ENCODE measurements around the gene AP5S1. TPM values are rescaled to one million over a fixed set of nuclear protein-coding genes. Genes with fewer than 3 reads are reported as not detected.

The AP5S1 gene
- polyA plus RNA-seq, 3 donors: 6.6 to 10.8 (median 8.6) TPM

DNA sequence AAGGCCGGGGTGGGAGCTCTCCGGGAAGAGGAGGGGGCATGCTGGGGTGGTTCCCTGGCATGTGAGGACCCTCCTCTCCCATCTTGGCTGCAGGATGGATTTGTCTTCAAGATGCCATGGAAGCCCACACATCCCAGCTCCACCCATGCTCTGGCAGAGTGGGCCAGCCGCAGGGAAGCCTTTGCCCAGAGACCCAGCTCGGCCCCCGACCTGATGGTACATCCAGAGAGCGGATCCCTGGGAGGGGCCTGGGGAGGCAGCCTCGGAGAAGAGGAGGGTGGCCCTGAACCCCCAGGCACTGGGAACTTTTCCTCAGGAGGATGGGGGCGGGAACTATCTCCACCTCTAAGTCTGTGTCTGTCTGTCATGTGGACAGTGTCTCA lies 19.5 kb upstream of the AP5S1 start:
- WGBS (ENCODE audit: insufficient coverage): 99% methylated on average over 5 of the region's 8 CpGs
- no peaks in the 10 kb centered on the region for H3K27me3 ChIP-seq (ENCODE audit: control insufficient read depth in 2 of 2, insufficient read depth in 2 of 2, low read length in 2 of 2)
- no peaks in the 10 kb centered on the region for H3K9me3 ChIP-seq (replicated peaks in 1 of 2; ENCODE audit: control insufficient read depth in 1 of 2, insufficient read depth in 1 of 2, low read length in 2 of 2)
- H3K9ac ChIP-seq (ENCODE audit: insufficient read depth, low read length, poor library complexity, severe bottlenecking): no peak overlapping the region
- no peak overlapping the region for H3K4me3 Mint-ChIP-seq
- peaks cover 10 to 62% of the 10 kb centered on the region in 2 donors for H3K36me3 ChIP-seq (replicated peaks in 1 of 2; ENCODE audit: control insufficient read depth in 1 of 2, insufficient read depth in 2 of 2, low read length in 2 of 2)
- no peak overlapping the region for H3K4me2 ChIP-seq (replicated peaks; ENCODE audit: extremely low read depth, low read length, poor library complexity, severe bottlenecking)
- TF ChIP-seq, protein P1, sequence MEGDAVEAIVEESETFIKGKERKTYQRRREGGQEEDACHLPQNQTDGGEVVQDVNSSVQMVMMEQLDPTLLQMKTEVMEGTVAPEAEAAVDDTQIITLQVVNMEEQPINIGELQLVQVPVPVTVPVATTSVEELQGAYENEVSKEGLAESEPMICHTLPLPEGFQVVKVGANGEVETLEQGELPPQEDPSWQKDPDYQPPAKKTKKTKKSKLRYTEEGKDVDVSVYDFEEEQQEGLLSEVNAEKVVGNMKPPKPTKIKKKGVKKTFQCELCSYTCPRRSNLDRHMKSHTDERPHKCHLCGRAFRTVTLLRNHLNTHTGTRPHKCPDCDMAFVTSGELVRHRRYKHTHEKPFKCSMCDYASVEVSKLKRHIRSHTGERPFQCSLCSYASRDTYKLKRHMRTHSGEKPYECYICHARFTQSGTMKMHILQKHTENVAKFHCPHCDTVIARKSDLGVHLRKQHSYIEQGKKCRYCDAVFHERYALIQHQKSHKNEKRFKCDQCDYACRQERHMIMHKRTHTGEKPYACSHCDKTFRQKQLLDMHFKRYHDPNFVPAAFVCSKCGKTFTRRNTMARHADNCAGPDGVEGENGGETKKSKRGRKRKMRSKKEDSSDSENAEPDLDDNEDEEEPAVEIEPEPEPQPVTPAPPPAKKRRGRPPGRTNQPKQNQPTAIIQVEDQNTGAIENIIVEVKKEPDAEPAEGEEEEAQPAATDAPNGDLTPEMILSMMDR (IDR thresholded peaks at IDR 0.05): no peak
- peaks cover 39 to 52% of the 10 kb centered on the region in 2 donors for H3K36me3 Mint-ChIP-seq
- H2AFZ ChIP-seq (ENCODE audit: insufficient read depth, low read depth, low read length, poor library complexity, severe bottlenecking): no peak overlapping the region
- H3K27ac Mint-ChIP-seq: no peak overlapping the region
- H3K79me2 ChIP-seq (ENCODE audit: insufficient read depth, low read length): peaks cover 45% of the 10 kb centered on the region
- peaks cover 65% of the 10 kb centered on the region for H3K4me1 Mint-ChIP-seq
- H3K9me3 Mint-ChIP-seq: no peaks in the 10 kb centered on the region
- peaks cover 5% of the 10 kb centered on the region for H4K20me1 ChIP-seq (ENCODE audit: insufficient read depth, low read length)
- DNase-seq: no peak
- intact Hi-C loops (cut with micrococcal nuclease): no loop called here
- peaks cover 57 to 76% of the 10 kb centered on the region in 2 donors for H3K4me1 ChIP-seq (ENCODE audit: control insufficient read depth in 1 of 2, insufficient read depth in 2 of 2, low read length in 2 of 2)
- no peak overlapping the region for H3K4me3 ChIP-seq (replicated peaks in 1 of 3; ENCODE audit: low read depth in 2 of 3, low read length in 3 of 3)
- H3K27ac ChIP-seq (ENCODE audit: low read depth in 1 of 2, low read length in 2 of 2): no peak overlapping the region
- peaks cover 0 to 4% (median 0%) of the 10 kb centered on the region in 3 donors for H3K27me3 Mint-ChIP-seq (ENCODE audit: low read depth in 3 of 3)

DNA sequence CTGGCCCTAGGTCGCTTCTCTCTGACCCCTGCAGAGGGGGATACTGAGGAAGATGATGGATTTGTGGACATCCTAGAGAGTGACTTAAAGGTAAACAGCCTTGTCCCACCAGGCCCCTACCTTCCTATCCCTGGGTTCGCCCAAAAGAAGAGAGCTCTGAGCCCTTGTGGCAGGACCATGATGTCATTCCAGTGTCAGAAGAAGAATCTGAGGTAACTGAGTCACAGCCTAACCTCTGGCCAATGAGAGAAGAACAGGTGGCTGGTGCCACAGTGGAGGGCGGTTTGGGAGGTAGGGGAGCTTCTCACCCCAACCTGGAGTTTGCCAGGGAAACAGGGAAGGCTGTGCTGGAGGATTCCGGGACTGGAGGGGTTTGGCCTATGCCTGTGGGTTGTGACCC lies 19.0 kb upstream of the AP5S1 start:
- H3K36me3 ChIP-seq (replicated peaks in 1 of 2; ENCODE audit: control insufficient read depth in 1 of 2, insufficient read depth in 2 of 2, low read length in 2 of 2): peaks cover 10 to 62% of the 10 kb centered on the region in 2 donors
- H4K20me1 ChIP-seq (ENCODE audit: insufficient read depth, low read length): peaks cover 5% of the 10 kb centered on the region
- Mint-ChIP-seq H3K27ac (peak overlapping the region in 1 of 7 donors; percentile 38), H3K27me3 (ENCODE audit: low read depth in 3 of 3) (peaks cover 0 to 4% (median 0%) of the 10 kb centered on the region in 3 donors), H3K36me3 (peaks cover 39 to 55% of the 10 kb centered on the region in 2 donors), H3K4me1 (peaks cover 69% of the 10 kb centered on the region), H3K4me3 (no peak overlapping the region), H3K9me3 (no peaks in the 10 kb centered on the region)
- no peak overlapping the region for H2AFZ ChIP-seq (ENCODE audit: insufficient read depth, low read depth, low read length, poor library complexity, severe bottlenecking)
- no peak for DNase-seq
- no peak overlapping the region for H3K9ac ChIP-seq (ENCODE audit: insufficient read depth, low read length, poor library complexity, severe bottlenecking)
- TF ChIP-seq, protein P1 (IDR thresholded peaks at IDR 0.05): no peak
- intact Hi-C loops (cut with micrococcal nuclease): no loop called here
- 100% methylated on average over 2 of the region's 4 CpGs for WGBS (ENCODE audit: insufficient coverage)
- peaks cover 45% of the 10 kb centered on the region for H3K79me2 ChIP-seq (ENCODE audit: insufficient read depth, low read length)
- no peak overlapping the region for H3K4me3 ChIP-seq (replicated peaks in 1 of 3; ENCODE audit: low read depth in 2 of 3, low read length in 3 of 3)
- H3K4me1 ChIP-seq (ENCODE audit: control insufficient read depth in 1 of 2, insufficient read depth in 2 of 2, low read length in 2 of 2): peaks cover 60 to 79% of the 10 kb centered on the region in 2 donors
- no peaks in the 10 kb centered on the region for H3K27me3 ChIP-seq (ENCODE audit: control insufficient read depth in 2 of 2, insufficient read depth in 2 of 2, low read length in 2 of 2)
- H3K4me2 ChIP-seq (replicated peaks; ENCODE audit: extremely low read depth, low read length, poor library complexity, severe bottlenecking): no peak overlapping the region
- H3K27ac ChIP-seq (ENCODE audit: low read depth in 1 of 2, low read length in 2 of 2): no peak overlapping the region
- H3K9me3 ChIP-seq (replicated peaks in 1 of 2; ENCODE audit: control insufficient read depth in 1 of 2, insufficient read depth in 1 of 2, low read length in 2 of 2): no peaks in the 10 kb centered on the region

Measured in CD14-positive monocyte (primary cell).